HG03354 (cell line): ENCODE measurements around the gene RPS6KC1.
"Not testable (repeated sequence)": the region's sequence is repeated elsewhere in the genome, so short reads cannot be mapped to it uniquely, and the experiment has no call there.

Experiments
- ATAC-seq: cut with Tn5 transposase; IDR thresholded peaks from one replicate; pipeline ENCODE4 v1.9.1; 2021; ENCODE audit warnings: mild to moderate bottlenecking; ENCODE audit not compliant: unreplicated experiment, poor library complexity, severe bottlenecking

Gene RPS6KC1

GRCh38 chr1:213136190-213136917 is 85.3 kb downstream of the RPS6KC1 start:
- no peak for ATAC-seq

GRCh38 chr1:213138391-213138790 is 87.3 kb downstream of the RPS6KC1 start:
- ATAC-seq = no peak

GRCh38 chr1:213138892-213139291 is 87.9 kb downstream of the RPS6KC1 start:
- ATAC-seq = no peak

GRCh38 chr1:213148905-213149304 is 97.9 kb downstream of the RPS6KC1 start:
- ATAC-seq = no peak

- ATAC-seq = not testable (repeated sequence)
These were observed 99.0 kb downstream of the RPS6KC1 start for GRCh38 chr1:213150090-213150489.

- ATAC-seq = no peak
These were observed 103.1 kb downstream of the RPS6KC1 start for GRCh38 chr1:213154056-213154685.

GRCh38 chr1:213159376-213159775 is 108.3 kb downstream of the RPS6KC1 start:
- ATAC-seq = no peak

GRCh38 chr1:213160442-213160841 is 109.4 kb downstream of the RPS6KC1 start:
- not testable (repeated sequence) for ATAC-seq

- ATAC-seq = no peak
These were observed 111.3 kb downstream of the RPS6KC1 start for GRCh38 chr1:213162338-213162737.

GRCh38 chr1:213162862-213163261 is 111.8 kb downstream of the RPS6KC1 start:
- no peak for ATAC-seq

GRCh38 chr1:213163278-213163711 is 112.3 kb downstream of the RPS6KC1 start:
- no peak for ATAC-seq

- no peak for ATAC-seq
These were observed 113.5 kb downstream of the RPS6KC1 start for GRCh38 chr1:213164561-213164960.

- no peak for ATAC-seq
These were observed 115.8 kb downstream of the RPS6KC1 start for GRCh38 chr1:213166852-213167251.

GRCh38 chr1:213171711-213172110 is 120.7 kb downstream of the RPS6KC1 start:
- no peak for ATAC-seq

- no peak for ATAC-seq
These were observed 125.3 kb downstream of the RPS6KC1 start for GRCh38 chr1:213176341-213176740.

GRCh38 chr1:213179784-213180183 is 128.7 kb downstream of the RPS6KC1 start:
- no peak for ATAC-seq

- ATAC-seq = no peak
These were observed 129.8 kb downstream of the RPS6KC1 start for GRCh38 chr1:213180833-213181232.

GRCh38 chr1:213183036-213183672 is 132.1 kb downstream of the RPS6KC1 start:
- peak; percentile 51 for ATAC-seq

GRCh38 chr1:213186168-213186567 is 135.1 kb downstream of the RPS6KC1 start:
- ATAC-seq = no peak

- ATAC-seq = no peak
These were observed 141.0 kb downstream of the RPS6KC1 start for GRCh38 chr1:213192026-213192425.

- ATAC-seq = no peak
These were observed 143.3 kb downstream of the RPS6KC1 start for GRCh38 chr1:213194383-213194782.
